ENCODE data around the gene RIOK3.

GRCh38 chr18:23440131-23440530, 13.0 kb upstream of the RIOK3 start:
- TF ChIP-seq CTCF (IDR thresholded peaks at IDR 0.05) (no peak), POLR2A (IDR thresholded peaks at IDR 0.05) (no peak)
